Stimulated activated CD4-positive, alpha-beta T cell treated with anti-CD3 and anti-CD28 coated beads, Interleukin-15, amount 100 ng/mL, for 24 hours (primary cell): ENCODE measurements around the gene KRTAP12-2.
"Not testable (repeated sequence)": the region's sequence is repeated elsewhere in the genome, so short reads cannot be mapped to it uniquely, and the experiment has no call there.

Experiments used
- DNase-seq: peaks from one replicate; pipeline ENCODE4 v3.0.0-alpha.2; 2020

KRTAP12-2 gene

DNA sequence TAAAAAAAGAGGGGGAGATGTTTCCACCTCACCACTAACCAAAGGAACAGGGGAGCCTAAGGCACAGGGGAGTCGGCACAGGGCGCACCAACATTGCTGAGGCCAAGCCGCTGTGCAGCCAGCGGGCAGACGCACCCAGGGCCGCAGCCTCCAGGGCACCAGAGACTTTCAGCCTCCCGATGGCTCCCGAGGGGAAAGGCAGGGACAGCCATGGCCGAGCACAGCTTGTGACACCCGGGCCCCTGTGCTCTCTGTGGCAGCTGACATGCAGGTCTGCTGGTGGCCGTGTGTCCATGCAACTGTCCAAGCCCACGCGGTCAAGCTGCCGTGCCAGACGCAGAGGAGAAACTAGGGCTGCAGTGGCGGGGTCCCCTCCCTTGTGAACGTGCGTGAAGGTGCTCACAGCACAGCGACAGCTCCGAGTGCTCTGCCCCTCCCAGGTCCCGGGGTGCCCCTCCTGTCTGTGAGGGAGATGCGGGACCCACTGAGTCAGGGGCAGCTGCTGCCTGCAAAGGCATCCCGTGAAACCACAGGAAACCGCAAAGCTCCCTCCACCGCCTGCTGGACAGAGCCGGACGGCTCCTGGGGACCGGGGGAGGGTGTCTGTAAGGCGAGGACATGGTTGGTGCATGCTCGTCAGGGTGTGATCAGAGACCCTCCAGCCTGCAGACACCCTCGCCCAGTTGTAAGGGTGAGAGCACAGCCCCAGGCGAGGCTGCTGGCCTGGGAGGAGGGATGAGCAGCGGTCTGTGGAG lies 18.0 kb downstream of the KRTAP12-2 start:
- DNase-seq = no peak

DNA sequence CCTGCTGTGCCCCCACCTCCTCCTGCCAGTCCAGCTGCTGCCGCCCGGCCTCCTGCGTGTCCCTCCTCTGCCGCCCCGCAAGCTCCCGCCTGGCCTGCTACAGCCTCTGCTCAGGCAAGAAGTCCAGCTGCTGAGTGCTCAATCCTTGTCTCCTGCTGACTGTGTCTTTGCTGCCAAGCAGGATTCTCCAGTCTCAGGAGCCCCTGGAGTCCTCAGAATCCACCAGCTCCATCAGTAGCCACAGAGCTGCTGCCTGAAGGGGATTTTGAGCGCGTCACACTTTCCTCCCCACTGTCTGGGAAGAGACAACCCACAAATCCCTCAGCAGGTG lies 19.5 kb downstream of the KRTAP12-2 start:
- DNase-seq = no peak

DNA sequence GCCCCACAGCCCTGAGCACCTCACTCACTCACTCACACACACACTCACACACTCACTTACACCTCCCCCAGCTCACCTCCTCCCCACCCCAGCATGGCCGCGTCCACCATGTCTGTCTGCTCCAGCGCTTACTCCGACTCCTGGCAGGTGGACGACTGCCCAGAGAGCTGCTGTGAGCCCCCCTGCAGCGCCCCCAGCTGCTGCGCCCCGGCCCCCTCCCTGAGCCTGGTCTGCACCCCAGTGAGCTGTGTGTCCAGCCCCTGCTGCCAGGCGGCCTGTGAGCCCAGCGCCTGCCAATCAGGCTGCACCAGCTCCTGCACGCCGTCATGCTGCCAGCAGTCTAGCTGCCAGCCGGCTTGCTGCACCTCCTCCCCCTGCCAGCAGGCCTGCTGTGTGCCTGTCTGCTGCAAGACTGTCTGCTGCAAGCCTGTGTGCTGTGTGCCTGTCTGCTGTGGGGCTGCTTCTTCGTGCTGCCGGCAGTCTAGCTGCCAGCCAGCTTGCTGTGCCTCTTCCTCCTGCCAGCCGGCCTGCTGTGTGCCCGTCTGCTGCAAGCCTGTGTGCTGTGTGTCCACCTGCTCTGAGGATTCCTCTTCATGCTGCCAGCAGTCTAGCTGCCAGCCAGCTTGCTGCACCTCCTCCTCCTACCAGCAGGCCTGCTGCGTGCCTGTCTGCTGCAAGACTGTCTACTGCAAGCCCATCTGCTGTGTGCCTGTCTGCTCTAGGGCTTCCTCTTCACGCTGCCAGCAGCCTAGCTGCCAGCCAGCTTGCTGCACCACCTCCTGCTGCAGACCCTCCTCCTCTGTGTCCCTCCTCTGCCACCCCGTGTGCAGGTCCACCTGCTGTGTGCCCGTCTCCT lies 20.1 kb downstream of the KRTAP12-2 start, which contains the start of gene KRTAP10-11:
KRTAP10-11 (plus strand) TSS at position 49 of the 856 bp plus-strand sequence; CDS start at position 94, 45 bp downstream.
- DNase-seq = not testable (repeated sequence)

DNA sequence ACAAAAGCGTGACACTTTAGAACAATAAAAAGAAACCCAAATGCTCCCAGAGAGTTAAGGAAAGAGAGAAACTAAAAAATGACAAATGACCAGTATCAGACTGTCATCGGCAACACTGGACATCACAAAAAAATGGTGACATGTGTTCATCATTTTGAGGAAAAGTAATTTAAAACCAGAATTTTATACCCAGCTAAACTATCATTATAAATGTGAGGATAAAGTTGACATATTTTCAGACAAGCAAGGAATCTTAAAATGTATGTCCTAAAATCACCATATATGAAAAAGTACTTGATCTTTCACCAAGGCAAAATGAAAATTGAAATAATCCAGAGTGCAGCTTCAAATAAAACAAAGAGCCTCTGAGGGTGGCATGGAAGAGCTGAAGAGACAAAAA lies 21.8 kb downstream of the KRTAP12-2 start:
- DNase-seq = no peak

DNA sequence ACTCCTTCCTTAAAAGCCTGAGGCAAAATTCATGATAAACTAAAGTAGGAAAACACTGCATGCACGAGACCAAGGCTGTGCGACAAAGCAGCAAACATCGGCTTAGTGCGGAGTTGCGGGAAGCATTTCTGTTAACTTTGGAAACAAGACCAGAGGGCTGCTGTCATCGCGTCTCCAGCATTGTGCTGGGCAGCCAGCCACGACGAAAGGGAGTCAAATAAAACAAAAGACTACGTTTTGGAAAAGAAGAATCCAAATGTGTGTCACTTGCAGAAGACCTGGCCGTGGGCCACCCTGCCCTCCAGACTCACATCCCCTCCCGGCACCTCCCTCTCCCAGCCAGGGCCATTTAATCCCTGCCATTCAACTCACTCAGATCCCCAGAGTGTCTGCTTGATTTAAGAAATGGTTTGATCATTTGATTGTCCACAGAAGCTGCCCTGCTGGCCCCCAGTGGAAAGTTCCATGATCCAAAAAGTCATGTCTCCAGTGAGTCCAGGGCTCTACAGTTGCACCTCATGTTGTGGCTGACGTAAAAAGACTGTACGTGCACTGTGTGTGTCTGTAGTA lies 22.9 kb downstream of the KRTAP12-2 start:
- no peak for DNase-seq

DNA sequence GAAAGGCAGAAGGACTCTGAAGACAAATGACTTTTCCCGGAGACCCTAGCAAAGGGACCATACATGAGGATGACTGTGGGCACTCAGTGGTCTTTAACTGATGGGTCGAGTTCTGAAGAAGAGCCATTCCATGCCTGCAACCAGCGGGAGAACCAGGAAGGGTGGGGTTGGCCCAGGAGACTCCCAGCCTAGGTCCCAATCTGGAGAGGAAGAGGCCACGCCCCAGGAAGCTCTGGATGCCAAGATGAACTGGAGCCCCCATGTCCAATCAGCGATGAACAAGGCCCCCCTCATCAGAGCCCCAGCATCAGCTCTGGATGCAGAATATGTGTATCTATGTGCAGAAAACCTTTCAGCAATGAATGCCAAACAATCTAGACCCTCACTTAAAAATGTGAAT lies 26.0 kb downstream of the KRTAP12-2 start:
- no peak for DNase-seq

DNA sequence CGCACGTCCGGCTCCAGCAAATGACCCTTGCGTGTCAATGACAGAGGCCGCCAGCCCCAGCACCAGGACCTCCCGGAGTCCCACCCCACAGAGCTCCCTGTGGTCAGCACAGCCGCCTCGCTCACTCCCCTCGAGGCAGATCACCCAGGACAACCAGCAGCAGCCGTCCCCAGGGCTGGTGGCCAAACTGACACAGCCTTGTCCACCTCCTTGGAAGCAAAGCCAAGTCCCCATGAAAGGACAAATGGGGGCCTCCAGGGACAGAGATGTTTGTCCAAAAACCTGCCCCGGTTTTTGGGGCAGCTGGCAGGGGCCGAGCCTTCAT lies 27.4 kb downstream of the KRTAP12-2 start:
- no peak for DNase-seq

DNA sequence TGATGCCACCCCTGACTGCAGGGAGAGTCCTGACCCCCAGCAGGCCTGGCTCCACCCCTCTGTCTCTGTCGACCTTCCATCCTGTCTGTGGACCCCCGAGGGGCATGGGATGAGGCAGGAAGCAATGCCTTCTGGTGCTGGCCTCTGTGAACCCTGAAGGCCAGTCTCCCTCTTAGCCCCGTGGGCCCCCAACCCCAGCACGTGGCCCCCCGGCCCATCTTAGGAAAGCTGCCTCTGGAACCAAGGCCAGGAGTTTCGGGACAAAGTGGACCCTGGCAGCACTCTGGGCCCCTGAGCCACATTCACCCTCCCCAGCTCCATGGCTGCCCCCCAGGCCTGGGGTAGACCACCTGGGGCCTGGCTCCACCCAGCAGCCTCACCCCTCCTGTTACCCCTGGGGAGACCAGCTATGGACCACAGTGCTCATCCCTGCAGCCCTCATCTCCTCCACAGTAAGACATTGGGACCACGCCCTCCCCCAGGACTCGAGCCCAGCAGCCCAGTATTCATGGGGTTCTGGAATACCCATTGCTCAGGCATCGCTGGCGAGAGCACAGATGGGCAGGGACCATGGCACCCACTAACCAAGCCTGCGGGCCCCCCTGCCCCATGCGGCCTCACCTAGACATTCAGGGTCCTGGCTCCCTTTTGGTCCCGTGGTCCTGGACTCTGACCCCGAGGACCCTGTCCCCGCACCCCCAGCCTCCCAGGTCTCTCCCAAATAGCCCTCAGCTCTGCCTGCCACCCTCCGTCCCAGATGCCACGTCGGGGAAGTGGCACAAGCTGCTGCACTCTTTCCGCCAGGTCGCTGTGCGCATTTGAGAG lies 28.0 kb downstream of the KRTAP12-2 start:
- not testable (repeated sequence) for DNase-seq

DNA sequence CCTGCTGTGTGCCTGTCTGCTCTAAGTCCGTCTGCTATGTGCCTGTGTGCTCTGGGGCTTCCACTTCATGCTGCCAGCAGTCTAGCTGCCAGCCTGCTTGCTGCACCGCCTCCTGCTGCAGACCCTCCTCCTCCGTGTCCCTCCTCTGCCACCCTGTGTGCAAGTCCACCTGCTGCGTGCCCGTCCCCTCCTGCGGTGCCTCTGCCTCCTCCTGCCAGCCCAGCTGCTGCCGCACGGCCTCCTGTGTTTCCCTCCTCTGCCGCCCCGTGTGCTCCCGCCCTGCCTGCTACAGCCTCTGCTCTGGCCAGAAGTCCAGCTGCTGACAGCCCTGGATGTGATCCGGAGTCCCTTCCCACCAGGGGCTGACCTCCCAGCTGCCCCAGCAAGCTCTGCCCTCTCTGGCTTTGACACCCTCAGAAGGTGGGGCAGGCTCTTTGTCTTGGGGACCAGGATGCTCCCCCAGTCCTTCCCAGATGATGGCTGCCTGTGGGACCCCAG lies 28.8 kb downstream of the KRTAP12-2 start:
- not testable (repeated sequence) for DNase-seq

DNA sequence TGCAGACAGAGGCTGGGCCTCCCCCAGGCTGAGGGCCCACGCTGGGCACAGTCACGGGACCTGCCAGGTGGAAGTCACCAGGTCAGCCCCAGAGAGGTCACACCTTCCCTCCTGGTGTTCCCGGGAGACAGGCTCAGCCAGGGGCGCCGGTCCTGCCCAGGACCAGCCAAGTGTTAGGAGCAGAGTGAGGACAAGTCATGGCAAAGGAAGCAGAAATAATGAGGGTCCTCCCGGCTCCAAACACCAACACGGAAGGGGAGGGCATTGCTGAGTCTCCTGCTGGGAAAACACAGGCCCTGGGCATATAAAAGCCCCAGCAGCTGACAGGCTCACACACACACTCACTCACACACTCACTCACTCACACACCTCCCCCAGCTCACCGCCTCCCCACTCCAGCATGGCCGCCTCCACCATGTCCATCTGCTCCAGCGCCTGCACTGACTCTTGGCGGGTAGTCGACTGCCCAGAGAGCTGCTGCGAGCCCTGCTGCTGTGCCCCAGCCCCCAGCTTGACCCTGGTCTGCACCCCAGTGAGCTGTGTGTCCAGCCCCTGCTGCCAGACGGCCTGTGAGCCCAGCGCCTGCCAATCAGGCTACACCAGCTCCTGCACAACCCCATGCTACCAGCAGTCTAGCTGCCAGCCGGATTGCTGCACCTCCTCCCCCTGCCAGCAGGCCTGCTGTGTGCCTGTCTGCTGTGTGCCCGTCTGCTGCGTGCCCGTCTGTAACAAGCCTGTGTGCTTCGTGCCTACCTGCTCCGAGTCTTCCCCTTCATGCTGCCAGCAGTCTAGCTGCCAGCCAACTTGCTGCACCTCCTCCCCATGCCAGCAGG lies 29.5 kb downstream of the KRTAP12-2 start, which contains the start of gene KRTAP10-10:
KRTAP10-10 (plus strand) TSS at position 339 of the 833 bp plus-strand sequence; CDS start at position 401, 62 bp downstream.
- DNase-seq = no peak

DNA sequence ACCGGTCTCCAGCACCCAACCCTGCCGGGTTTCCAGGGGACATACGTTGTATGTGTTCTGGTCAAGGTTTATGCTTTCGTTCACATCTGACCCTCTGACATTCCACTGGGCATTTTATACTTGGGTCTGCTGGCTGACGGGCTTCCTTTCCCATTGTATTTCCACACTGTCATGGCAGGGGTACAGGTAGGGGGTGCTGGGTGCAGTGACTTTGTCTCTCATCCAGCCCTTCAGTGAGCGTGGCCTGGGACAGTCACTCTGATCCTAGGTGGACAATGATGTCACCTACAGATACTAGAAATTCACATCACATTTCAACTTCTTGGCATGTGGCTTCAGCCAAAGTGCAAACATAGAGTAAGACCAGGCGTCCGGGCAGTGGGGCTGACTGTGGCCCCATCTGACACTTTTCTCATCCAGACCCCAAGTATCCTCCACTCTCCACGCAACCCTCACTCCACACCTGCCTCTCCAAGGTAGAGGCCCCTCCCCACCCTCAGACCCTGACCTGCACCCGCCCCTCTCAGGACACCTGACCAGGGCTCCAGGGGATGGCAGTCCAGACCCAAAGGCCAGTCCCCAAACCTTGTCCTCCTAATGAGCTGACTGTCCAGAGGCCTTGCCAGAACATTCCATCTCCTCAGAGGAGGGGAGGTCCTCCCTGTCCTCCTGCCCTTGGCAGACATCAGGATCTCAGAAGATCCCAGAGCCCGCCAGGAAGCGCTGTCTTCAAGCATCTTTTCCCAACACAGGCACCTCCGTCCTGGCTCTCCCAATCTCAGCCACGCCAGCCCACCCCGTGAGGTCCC lies 30.3 kb downstream of the KRTAP12-2 start:
- DNase-seq = no peak

DNA sequence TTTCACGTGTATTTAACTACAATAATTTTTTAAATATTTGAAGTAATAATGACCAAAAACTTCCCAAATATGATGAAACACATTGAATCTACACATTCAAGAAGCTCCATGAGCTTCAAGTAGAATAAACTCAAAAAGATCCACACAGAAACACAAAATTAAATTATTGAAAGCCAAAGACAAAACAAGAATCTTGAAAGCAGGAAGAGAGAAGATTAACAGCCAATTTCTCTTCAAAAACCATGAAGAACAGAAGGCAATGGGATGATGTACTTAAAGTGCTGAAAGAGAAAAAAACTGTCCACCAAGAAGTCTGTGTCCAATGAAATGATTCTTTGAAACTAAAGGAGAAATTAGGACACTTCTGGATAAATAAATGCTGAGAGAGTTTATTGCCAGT lies 34.7 kb downstream of the KRTAP12-2 start:
- no peak for DNase-seq

DNA sequence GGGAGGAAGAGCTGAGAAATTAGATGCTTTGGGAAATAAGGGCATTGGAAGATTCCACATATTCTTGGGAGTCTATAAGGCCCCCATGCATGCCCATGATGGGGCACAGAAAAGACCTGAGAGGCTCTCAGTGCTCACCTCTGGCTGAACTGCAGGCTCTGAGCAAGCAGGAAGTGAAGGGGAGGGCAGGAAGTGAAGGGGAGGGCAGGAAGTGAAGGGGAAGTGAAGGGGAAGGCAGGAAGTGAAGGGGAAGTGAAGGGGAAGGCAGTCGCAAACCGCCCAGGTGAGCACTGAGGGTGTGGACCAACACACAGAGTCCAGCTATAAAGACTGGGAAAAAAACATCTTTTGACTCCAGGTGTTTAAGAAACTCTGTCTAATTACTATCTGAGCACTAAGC lies 36.3 kb downstream of the KRTAP12-2 start:
- DNase-seq = no peak

DNA sequence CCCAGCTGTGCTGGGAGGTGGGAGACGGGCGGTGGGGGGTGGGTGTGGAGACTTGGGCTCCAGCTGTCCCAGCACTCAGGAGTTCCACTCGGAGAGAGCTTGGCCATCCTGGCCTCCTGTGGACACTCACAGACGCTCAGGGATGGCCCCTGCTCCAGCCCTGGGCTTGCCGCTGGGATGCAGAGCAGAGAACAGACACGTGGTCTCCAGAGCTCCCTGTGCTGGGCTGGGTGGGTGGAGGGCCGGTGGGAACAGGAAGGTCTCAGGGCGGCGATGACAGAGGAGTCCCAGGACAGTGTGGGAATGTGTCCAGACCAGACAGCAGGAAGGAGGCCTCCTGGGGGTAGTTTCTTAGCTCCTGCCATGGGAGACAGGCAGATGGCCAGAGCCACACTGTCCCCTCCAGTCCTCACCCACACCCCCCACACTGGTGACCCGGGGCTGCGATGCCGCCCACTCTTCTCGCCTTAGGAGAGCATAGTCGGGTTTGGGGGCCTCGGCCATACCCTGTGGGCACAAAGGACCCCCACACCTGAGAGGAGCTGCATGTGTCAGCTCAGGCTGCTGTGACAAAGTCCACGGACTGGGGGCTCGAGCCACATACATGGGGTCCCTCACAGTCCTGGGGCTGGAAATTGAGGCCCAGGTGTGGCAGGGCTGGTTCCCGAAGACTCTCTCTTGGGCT lies 37.9 kb downstream of the KRTAP12-2 start:
- DNase-seq = no peak

DNA sequence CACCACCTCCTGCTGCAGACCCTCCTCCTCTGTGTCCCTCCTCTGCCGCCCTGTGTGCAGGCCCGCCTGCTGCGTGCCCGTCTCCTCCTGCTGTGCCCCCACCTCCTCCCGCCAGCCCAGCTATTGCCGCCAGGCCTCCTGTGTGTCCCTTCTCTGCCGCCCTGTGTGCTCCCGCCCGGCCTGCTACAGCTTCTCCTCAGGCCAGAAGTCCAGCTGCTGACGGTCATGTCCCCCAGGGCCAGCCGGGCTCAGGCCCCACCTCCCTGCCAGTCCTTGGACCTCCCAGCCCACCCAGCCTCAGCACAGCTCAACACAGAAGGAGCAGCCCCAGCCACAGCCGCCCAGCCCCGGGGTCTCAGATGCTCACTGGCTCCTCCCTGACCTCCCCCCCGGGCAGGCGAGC lies 38.9 kb downstream of the KRTAP12-2 start:
- DNase-seq = not testable (repeated sequence)

DNA sequence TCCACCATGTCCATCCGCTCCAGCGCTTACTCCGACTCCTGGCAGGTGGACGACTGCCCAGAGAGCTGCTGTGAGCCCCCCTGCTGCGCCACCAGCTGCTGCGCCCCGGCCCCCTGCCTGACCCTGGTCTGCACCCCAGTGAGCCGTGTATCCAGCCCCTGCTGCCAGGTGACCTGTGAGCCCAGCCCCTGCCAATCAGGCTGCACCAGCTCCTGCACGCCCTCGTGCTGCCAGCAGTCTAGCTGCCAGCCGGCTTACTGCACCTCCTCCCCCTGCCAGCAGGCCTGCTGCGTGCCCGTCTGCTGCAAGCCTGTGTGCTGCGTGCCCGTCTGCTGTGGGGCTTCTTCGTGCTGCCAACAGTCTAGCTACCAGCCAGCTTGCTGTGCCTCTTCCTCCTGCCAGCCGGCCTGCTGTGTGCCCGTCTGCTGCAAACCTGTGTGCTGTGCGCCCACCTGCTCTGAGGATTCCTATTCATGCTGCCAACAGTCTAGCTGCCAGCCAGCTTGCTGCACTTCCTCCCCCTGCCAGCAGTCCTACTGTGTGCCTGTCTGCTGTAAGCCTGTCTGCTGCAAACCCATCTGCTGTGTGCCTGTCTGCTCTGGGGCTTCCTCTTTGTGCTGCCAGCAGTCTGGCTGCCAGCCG lies 39.4 kb downstream of the KRTAP12-2 start:
- DNase-seq = not testable (repeated sequence)

DNA sequence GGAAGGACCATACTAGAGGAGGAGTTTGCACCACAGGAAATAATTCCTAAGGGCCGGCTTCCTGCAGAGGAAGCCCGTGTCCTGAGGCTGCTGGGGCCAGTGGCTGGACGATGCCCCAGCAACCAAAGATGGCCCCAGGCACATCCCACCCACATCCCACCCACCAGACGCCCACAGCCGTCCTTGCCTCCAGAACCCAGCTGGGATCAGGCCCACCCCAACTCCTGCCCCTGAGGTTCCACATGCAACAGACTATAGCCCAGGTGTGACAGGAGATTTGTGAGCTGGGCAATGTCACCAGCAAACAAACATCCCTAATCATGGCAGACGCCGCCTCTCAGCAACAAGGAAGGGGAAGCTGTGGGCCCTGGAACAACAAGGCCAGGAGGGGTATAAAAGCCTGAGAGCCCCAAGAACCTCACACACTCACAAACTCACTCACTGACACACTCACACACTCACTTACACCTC lies 40.0 kb downstream of the KRTAP12-2 start, which contains the start of gene KRTAP10-9:
KRTAP10-9 (plus strand) TSS at position 421 of the 471 bp plus-strand sequence. CDS start 79 bp downstream, outside the sequence.
- DNase-seq = no peak

DNA sequence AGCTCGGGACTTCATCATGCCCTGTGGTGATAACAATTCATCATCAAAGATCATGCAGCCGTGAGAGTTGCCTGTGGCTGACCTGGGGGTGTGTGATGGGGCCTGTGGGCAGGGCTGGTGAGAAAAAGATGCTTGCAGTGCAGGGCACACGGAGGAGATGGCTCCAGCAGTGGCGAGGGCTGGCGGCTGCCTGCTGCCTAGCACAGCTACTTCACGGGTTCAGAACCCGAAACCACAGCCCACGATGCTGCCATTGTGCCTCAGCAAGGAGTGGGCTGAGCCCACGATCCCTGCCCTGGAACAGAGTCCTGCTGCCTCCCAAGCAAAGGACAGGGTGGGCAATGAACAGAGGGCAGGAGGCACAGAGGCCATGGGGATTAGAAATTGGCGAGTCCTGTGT lies 40.5 kb downstream of the KRTAP12-2 start:
- no peak for DNase-seq

DNA sequence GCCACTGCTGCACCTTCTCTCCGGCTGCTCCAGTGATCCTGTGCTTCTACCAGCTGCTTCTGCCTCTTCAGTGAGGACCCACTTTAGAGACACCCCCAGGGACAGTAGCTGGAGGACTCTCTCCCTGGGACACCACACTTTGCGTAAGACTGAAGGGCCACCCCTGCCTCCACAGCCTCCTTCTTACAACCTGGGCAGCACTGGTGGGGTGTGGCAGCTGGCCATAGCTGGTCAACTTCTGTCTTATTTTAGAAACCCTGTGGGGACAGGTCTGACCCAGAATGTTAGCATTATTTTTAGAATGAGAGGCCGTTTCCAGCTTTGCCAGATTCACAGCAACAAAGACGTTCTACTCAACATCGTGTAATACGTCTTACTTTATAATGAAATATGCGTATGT lies 41.0 kb downstream of the KRTAP12-2 start:
- DNase-seq = no peak
